Natural killer cell treated with Interleukin-12 subunit alpha and Interleukin-12 subunit beta and Interleukin-15 and Interleukin-18, amount 100 ng/mL, for 72 hours (primary cell): Measurements from ENCODE around the gene MAGI1. TPM values are rescaled to one million over a fixed set of nuclear protein-coding genes. Genes with fewer than 3 reads are reported as not detected.

ENCODE experiments used
- ATAC-seq, 2 donors: fragments of 150-1000 bp; cut with Tn5 transposase in 1 of 2; sonication (Bioruptor Pico), chemical (Tn5 transposase) in 1 of 2; 2 replicates each; pipeline ENCODE4 v1.10.0; 2021
- DNase-seq: peaks from one replicate; pipeline ENCODE4 v3.0.0; 2022; ENCODE audit warnings: low spot score
- H3K27ac Mint-ChIP-seq, 2 donors: 1 replicate in 1 of 2; 2 replicates in 1 of 2; pipeline ENCODE4 v1.8.0; 2022; ENCODE audit warnings: mixed read lengths in 2 of 2, mild to moderate bottlenecking in 1 of 2, moderate library complexity in 1 of 2
- H3K27me3 Mint-ChIP-seq, 2 donors: 1 replicate in 1 of 2; 2 replicates in 1 of 2; pipeline ENCODE4 v1.8.0; 2022; ENCODE audit warnings: mixed read lengths in 2 of 2
- H3K36me3 Mint-ChIP-seq: one replicate; pipeline ENCODE4 v1.8.0; 2022; ENCODE audit warnings: mixed read lengths
- H3K4me1 Mint-ChIP-seq, 2 donors: 1 replicate in 1 of 2; 2 replicates in 1 of 2; pipeline ENCODE4 v1.8.0; 2022; ENCODE audit warnings: low read depth in 2 of 2, mixed read lengths in 2 of 2, mild to moderate bottlenecking in 1 of 2
- H3K4me3 Mint-ChIP-seq: one replicate; pipeline ENCODE4 v1.8.0; 2022; ENCODE audit warnings: mixed read lengths
- H3K9me3 Mint-ChIP-seq: 2 replicates; pipeline ENCODE4 v1.8.0; 2022; ENCODE audit warnings: mixed read lengths
- total RNA-seq, 2 donors: library from RNA; stranded (reverse); gene quantifications; one replicate each; pipeline ENCODE4 v1.2.3, GENCODE V29; 2022

Gene MAGI1
- total RNA-seq, 2 donors from 2014 or later: not detected

DNA sequence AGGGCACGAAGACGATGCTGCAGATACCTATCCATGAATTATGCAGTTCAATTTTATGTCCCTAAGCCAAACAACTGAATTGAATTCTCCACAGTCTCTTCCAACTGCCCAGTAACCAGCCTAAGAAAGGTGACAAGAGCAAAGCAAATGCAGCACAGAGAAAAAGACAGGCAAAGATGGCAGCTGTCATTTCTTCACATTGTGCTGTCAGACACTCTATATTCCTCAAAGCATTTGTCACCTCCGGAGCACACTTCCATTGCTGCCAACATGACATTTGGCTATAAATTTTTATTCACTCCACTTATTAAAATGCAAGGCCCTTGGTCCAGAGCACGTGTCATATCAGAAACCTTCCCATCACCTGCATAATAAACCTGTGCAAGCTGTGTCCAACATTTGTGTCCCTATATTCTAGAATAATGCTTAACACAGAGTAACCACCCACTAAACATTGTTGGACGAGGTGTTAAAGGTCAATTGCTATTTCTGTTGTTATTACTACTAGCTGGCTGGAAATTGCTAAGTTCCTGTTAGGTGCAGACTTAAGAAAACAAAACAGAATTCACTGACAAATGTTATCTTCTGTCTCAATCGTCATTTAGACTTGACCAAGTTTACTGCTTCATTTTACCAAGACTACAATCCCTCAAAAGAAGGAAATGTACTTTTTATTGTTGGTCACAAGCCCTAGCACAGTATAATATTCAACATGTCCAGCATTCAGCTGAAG is 89.7 kb downstream of the MAGI1 start:
- ATAC-seq: no peak
- H3K27me3 Mint-ChIP-seq: peaks cover 4 to 7% of the 10 kb centered on the region in 2 donors
- no peak overlapping the region for H3K4me3 Mint-ChIP-seq
- no peaks in the 10 kb centered on the region for H3K36me3 Mint-ChIP-seq
- no peak for DNase-seq
- peaks cover 2% of the 10 kb centered on the region for H3K9me3 Mint-ChIP-seq
- H3K27ac Mint-ChIP-seq: no peak overlapping the region
- no peaks in the 10 kb centered on the region for H3K4me1 Mint-ChIP-seq

DNA sequence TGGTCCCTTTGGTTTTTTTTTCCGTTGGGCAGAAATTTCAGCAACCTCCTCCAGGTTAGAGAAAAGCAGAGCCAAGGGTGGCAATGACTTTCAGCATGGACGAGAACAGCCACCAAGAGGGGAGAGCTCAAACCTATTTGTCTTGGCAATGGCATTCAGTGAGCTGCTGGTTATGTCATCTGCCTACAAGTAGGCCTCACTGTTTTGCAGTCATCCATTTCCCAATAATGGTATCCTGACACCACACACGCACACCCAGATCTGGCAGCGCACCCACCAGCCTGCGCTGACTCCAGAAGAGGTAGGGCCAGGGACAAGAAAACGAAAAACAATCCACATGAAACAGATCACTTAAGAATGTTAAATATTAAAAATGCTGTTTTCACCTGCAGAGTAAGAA is 92.3 kb downstream of the MAGI1 start:
- peaks cover 0 to 7% of the 10 kb centered on the region in 2 donors for H3K27me3 Mint-ChIP-seq
- no peak overlapping the region for H3K27ac Mint-ChIP-seq
- no peaks in the 10 kb centered on the region for H3K4me1 Mint-ChIP-seq
- H3K36me3 Mint-ChIP-seq: no peaks in the 10 kb centered on the region
- ATAC-seq (no peak), DNase-seq (no peak)
- peaks cover 2% of the 10 kb centered on the region for H3K9me3 Mint-ChIP-seq
- no peak overlapping the region for H3K4me3 Mint-ChIP-seq

DNA sequence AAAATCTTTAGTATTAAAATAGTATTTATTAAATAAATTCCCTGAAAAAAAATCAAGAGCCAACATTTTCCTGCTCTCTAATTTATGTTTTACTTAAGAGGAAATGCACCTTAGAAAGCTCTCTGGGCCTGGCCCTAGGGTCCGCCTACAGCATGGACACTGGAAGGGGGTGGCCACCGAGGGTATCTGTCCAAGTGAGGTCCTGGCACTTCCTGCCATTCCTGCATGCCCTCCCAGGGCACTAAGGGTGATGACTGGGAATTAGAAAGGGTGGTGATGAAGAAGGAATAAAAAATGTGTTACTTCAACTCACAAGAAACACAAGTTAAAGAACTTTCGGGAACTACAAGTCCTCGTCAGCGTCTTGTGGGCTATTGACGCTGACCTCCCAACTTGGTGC is 92.8 kb downstream of the MAGI1 start:
- H3K27me3 Mint-ChIP-seq: peaks cover 0 to 6% of the 10 kb centered on the region in 2 donors
- no peak overlapping the region for H3K4me3 Mint-ChIP-seq
- no peaks in the 10 kb centered on the region for H3K36me3 Mint-ChIP-seq
- no peak overlapping the region for H3K27ac Mint-ChIP-seq
- peaks cover 2% of the 10 kb centered on the region for H3K9me3 Mint-ChIP-seq
- no peak for ATAC-seq
- H3K4me1 Mint-ChIP-seq: no peaks in the 10 kb centered on the region
- no peak for DNase-seq

DNA sequence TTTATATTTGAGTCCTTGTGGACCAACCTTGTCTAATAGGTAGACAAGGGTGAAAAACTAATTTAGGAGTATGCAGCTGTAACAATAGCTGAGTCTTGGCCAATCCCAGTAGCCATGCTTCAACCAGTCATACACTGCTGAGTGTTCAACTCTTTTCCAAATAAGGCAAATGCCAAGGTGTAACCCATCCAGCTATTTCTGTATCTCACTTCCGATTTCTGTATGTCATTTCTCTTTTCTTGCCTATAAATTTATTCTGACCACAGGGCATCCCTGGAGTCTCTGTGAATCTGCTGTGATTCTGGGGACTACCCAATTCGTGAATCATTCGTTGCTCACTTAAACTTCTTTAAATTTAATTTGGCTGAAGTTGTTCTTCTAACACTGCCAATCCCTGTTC is 93.2 kb downstream of the MAGI1 start:
- Mint-ChIP-seq H3K27ac (no peak overlapping the region), H3K36me3 (no peaks in the 10 kb centered on the region)

DNA sequence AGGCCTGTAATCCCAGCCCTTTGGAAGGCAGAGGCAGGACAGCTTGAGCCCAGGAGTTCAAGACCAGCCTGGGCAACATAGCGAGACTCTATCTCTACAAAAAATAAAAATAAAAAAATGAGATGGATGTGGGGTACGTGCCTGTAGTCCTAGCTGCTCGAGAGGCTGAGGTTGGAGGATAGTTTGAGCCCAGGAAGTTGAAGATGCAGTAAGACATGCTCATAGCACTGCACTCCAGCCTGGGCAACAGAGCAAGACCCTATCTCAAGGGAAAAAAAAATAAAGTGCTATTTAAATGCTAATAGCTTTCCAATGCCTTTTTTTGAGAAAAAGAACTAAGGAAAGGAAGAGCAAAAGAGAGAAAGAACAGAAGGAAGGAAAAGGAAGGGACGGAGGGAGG is 94.5 kb downstream of the MAGI1 start:
- no peak overlapping the region for H3K27ac Mint-ChIP-seq
- H3K27me3 Mint-ChIP-seq: no peaks in the 10 kb centered on the region
- H3K9me3 Mint-ChIP-seq: no peaks in the 10 kb centered on the region
- ATAC-seq: no peak
- H3K4me3 Mint-ChIP-seq: no peak overlapping the region
- no peaks in the 10 kb centered on the region for H3K4me1 Mint-ChIP-seq
- H3K36me3 Mint-ChIP-seq: no peaks in the 10 kb centered on the region
- no peak for DNase-seq

More for the DNA sequence above, 93.2 kb downstream of the MAGI1 start:
- Mint-ChIP-seq H3K27me3 (peaks cover 0 to 1% of the 10 kb centered on the region in 2 donors), H3K4me1 (no peaks in the 10 kb centered on the region), H3K4me3 (no peak overlapping the region), H3K9me3 (no peaks in the 10 kb centered on the region)
- DNase-seq: no peak
- ATAC-seq: no peak

DNA sequence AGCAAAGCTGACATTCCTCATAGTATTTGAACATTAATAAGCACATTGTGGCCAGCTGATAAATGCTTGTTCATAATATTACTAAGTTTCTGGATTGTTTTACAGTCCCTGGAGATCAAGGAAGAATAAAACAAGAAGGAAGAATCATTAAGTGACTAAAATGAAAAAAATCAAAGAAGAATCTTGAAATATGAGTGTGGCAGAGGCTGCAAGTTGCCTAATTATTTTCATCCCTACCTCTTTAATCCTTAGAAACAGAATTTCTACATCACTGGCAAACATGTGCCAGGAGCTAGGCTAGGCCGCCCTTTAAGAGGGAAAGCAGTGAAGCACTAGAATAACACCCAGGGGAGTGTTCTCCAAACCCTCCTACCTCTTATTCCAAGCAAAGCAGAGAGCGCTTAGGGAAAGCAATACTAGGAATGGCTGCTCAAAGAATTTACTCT is 98.9 kb downstream of the MAGI1 start:
- Mint-ChIP-seq H3K4me3 (no peak overlapping the region), H3K27me3 (no peaks in the 10 kb centered on the region), H3K9me3 (no peaks in the 10 kb centered on the region), H3K27ac (no peak overlapping the region), H3K4me1 (peaks cover 0 to 5% of the 10 kb centered on the region in 2 donors), H3K36me3 (no peaks in the 10 kb centered on the region)
- ATAC-seq (no peak), DNase-seq (no peak)

DNA sequence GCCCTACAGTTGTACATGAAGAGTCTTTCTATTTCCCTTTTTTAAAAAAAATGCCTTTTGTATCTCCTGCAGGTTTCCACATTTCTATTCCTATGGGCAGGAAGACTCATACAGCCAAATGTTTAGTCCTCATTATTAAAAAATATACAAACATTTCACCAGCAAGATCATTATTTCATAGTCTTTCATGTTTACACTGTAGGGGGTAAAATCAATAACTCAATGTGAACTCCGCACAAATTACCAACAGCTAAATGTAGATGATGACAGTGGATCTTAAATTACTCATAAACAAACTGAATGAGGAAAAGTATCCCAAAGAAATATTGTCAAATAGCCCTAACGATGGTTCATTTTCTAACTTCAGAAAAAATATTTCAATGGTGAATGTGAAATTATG is 99.5 kb downstream of the MAGI1 start:
- Mint-ChIP-seq H3K27ac (no peak overlapping the region), H3K27me3 (no peaks in the 10 kb centered on the region), H3K9me3 (no peaks in the 10 kb centered on the region), H3K36me3 (no peaks in the 10 kb centered on the region), H3K4me3 (no peak overlapping the region), H3K4me1 (peaks cover 0 to 5% of the 10 kb centered on the region in 2 donors)
- ATAC-seq: no peak
- no peak for DNase-seq

DNA sequence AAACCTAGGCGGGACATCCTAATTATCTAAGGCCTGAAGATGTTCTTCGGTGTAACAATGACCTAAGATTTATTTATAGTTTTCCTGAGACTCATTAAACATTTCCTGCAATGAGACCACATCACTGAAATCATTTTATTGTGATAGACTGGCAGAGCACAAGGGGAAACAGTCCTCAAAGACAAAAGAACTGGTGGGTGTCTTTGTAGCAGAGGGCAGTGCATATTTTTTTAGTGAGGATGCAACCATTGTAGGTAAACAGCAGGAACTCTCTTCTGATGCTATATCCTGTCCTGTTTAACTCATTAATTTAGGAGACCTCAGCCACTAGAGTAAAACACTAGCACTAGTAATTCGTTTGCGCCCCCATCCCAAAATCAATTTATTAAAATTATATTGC is 100.0 kb downstream of the MAGI1 start:
- Mint-ChIP-seq H3K27ac (no peak overlapping the region), H3K27me3 (no peaks in the 10 kb centered on the region), H3K4me1 (peaks cover 0 to 5% of the 10 kb centered on the region in 2 donors), H3K9me3 (no peaks in the 10 kb centered on the region), H3K36me3 (no peaks in the 10 kb centered on the region), H3K4me3 (no peak overlapping the region)
- no peak for DNase-seq
- no peak for ATAC-seq

DNA sequence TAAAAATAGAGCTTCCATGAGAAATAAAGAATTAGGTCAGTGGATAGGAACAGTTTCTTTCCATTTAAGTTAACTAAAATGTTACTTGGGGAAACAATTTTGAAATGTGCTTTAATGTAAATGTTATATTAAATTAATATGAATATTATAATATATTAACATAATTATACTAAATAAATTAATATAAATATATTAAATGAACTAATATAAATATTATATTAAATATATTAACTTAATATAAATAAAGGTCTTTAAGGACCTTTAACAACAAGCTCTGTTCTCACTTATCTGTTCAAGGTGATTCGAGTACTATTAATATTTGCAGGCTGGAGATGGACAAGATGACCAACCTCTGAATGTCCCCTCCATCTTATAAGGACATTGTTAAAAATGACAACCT is 100.6 kb downstream of the MAGI1 start:
- no peaks in the 10 kb centered on the region for H3K36me3 Mint-ChIP-seq
- peaks cover 3% of the 10 kb centered on the region for H3K9me3 Mint-ChIP-seq
- H3K4me1 Mint-ChIP-seq: peaks cover 0 to 5% of the 10 kb centered on the region in 2 donors
- no peaks in the 10 kb centered on the region for H3K27me3 Mint-ChIP-seq
- no peak overlapping the region for H3K27ac Mint-ChIP-seq
- H3K4me3 Mint-ChIP-seq: no peak overlapping the region
- DNase-seq: no peak
- no peak for ATAC-seq

DNA sequence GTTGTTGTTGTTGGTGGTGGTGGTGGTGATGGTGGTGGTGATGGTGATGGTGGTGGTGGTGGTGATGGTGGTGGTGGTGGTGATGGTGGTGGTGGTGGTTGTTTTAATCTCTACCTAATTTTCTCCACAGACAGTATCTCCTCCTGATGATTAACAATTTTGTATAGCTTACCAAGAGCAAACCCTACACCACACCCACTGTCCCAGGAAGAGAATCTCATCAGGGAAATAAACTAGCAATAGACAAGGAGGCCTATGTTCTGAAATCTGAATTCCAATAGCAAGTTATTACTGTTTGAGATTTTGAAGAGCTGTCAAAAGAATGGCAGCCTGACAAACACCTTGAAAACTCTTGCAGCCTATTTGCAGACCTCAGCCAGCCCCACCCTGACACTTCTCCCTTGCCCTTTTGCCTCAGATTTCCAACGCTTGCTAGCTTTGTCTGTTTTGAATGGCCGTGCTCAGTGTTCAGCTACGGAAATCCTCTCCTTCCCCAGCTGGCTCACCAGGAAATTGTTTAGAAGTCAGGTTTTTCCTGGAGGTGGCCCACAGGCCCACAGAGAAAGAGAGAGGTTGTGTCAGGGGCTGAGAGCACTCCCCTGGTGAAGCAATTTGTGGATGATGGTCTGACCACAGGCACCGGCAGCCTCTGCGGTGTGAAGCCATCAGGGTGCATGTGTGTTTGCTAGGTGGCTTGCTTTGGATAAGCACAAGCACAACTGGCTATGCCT is 101.6 kb downstream of the MAGI1 start:
- Mint-ChIP-seq H3K9me3 (peaks cover 4% of the 10 kb centered on the region), H3K27me3 (no peaks in the 10 kb centered on the region), H3K36me3 (no peaks in the 10 kb centered on the region), H3K4me3 (no peak overlapping the region), H3K4me1 (peaks cover 0 to 5% of the 10 kb centered on the region in 2 donors), H3K27ac (no peak overlapping the region)
- ATAC-seq (peak in 1 of 2 donors; percentile 60), DNase-seq (no peak)

DNA sequence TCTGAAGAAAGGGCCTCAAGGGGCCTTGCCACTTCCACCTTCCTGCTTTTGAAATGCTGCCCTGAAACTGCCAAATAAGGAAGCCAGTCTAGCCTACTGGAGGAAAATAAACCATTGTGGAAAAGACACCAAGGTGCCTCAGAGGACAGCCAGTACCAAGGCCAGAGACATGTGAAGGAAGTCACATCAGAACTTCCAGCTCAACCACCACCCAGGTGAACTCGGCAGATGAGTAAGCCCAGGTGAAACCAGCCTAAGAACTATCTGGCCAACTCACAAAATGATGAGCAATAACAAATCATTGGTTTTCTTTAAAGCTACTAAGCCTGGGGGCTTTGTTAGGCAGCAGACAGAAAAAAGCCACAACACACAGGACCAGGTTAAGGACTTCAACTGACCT is 103.0 kb downstream of the MAGI1 start:
- no peak overlapping the region for H3K4me3 Mint-ChIP-seq
- H3K27me3 Mint-ChIP-seq: no peaks in the 10 kb centered on the region
- ATAC-seq: no peak
- no peak overlapping the region for H3K27ac Mint-ChIP-seq
- H3K4me1 Mint-ChIP-seq: peaks cover 0 to 5% of the 10 kb centered on the region in 2 donors
- H3K9me3 Mint-ChIP-seq: peaks cover 4% of the 10 kb centered on the region
- DNase-seq: no peak
- H3K36me3 Mint-ChIP-seq: no peaks in the 10 kb centered on the region

DNA sequence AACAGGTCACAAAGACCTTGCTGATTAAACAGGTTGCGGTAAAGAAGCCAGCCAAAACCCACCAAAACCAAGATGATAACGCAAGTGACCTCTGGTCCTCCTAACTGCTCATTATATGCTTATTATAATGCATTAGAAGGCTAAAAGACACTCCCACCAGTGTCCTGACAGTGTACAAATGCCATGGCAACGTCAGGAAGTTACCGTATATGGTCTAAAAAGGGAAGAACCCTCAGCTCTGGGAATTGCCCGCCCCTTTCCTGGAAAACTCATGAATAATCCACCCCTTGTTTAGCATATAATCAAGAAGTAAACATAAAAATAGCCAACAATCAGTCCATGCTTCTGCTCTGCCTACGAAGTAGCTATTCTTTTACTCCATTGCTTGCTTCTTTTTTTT is 108.1 kb downstream of the MAGI1 start:
- no peak overlapping the region for H3K4me3 Mint-ChIP-seq
- no peaks in the 10 kb centered on the region for H3K27me3 Mint-ChIP-seq
- peaks cover 4% of the 10 kb centered on the region for H3K9me3 Mint-ChIP-seq
- no peak overlapping the region for H3K27ac Mint-ChIP-seq
- H3K4me1 Mint-ChIP-seq: no peaks in the 10 kb centered on the region
- no peaks in the 10 kb centered on the region for H3K36me3 Mint-ChIP-seq
- no peak for DNase-seq
- ATAC-seq: no peak

DNA sequence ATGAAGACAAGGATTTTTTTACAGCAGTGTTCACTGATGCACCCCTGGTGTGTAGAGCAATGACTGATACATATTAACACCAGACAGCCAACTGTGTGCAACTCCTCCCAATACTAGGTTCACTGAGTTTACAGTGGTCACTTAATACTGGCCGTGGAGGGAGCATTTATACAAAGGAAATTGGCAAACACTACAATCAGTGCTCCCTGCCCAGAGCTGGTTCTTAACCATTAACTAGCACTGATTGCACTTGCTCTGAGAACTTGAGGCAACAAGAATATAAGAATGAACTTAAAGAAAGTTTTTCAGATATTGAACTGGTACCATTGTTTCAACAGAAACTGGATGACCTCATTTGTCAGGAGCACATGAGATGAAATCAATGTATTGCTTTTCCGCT is 110.6 kb downstream of the MAGI1 start:
- Mint-ChIP-seq H3K4me3 (no peak overlapping the region), H3K27me3 (no peaks in the 10 kb centered on the region), H3K9me3 (no peaks in the 10 kb centered on the region), H3K4me1 (no peaks in the 10 kb centered on the region), H3K36me3 (no peaks in the 10 kb centered on the region), H3K27ac (no peak overlapping the region)
- no peak for DNase-seq
- ATAC-seq: no peak

DNA sequence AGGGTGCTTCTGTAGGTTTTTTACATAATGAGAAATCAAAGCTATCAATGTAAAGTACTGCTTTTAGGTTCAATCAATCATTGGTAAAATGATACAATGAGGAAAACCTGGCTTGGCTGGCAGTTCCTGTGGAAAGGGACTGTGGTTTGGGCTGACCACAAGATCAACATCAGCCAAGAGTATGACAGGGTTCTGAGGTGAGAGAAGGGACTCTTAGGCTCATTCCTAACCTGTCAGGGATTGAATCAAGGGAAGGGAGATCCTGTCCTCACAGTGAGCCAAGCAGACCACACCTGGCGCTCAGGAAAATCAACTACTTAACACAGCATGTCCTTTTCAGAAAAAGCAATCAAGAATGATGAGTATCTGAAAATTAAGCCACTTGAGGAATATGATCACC is 111.1 kb downstream of the MAGI1 start:
- H3K4me3 Mint-ChIP-seq: no peak overlapping the region
- no peak for ATAC-seq
- no peaks in the 10 kb centered on the region for H3K9me3 Mint-ChIP-seq

More for the DNA sequence above, 111.1 kb downstream of the MAGI1 start:
- Mint-ChIP-seq H3K4me1 (no peaks in the 10 kb centered on the region), H3K27ac (no peak overlapping the region), H3K36me3 (no peaks in the 10 kb centered on the region), H3K27me3 (no peaks in the 10 kb centered on the region)
- DNase-seq: no peak
